Parathyroid adenoma (tissue), 2 donors: Measurements from ENCODE around the gene CEACAM1.
"Not testable (repeated sequence)": the region's sequence is repeated elsewhere in the genome, so short reads cannot be mapped to it uniquely, and the experiment has no call there.

Experiments used
- H2AFZ ChIP-seq: fragments of 300-600 bp; sonication (generic); one replicate; pipeline ENCODE4 v1.7.0; 2017; ENCODE audit warnings: antibody characterized with exemption, mild to moderate bottlenecking
- H3K27ac ChIP-seq: fragments of 300-600 bp; sonication (generic); one replicate; pipeline ENCODE4 v1.7.0; 2017
- H3K27me3 ChIP-seq: fragments of 300-600 bp; sonication (generic); one replicate; pipeline ENCODE4 v1.7.0; 2017; ENCODE audit warnings: low read length; ENCODE audit not compliant: control insufficient read depth, insufficient read depth
- H3K36me3 ChIP-seq: fragments of 300-600 bp; sonication (generic); one replicate; pipeline ENCODE4 v1.7.0; 2017; ENCODE audit warnings: low read length; ENCODE audit not compliant: control insufficient read depth, insufficient read depth
- H3K4me1 ChIP-seq: fragments of 300-600 bp; sonication (generic); one replicate; pipeline ENCODE4 v1.7.0; 2017; ENCODE audit warnings: control low read depth
- H3K4me2 ChIP-seq: fragments of 300-600 bp; sonication (generic); one replicate; pipeline ENCODE4 v1.7.0; 2017; ENCODE audit warnings: low read length
- H3K4me3 ChIP-seq: fragments of 300-600 bp; sonication (generic); one replicate; pipeline ENCODE4 v1.7.0; 2017; ENCODE audit warnings: low read depth, low read length
- H3K79me2 ChIP-seq: fragments of 300-600 bp; sonication (generic); one replicate; pipeline ENCODE4 v1.7.0; 2017; ENCODE audit warnings: control low read depth
- H3K9ac ChIP-seq: fragments of 300-600 bp; sonication (generic); one replicate; pipeline ENCODE4 v1.7.0; 2017; ENCODE audit warnings: mild to moderate bottlenecking
- H3K9me3 ChIP-seq: fragments of 300-600 bp; sonication (generic); one replicate; pipeline ENCODE4 v1.7.0; 2017; ENCODE audit warnings: low read length; ENCODE audit not compliant: control insufficient read depth
- CTCF ChIP-seq: fragments of 300-600 bp; sonication (generic); IDR thresholded peaks from one replicate; pipeline ENCODE4 v1.7.0; 2017; ENCODE audit warnings: antibody characterized with exemption, mild to moderate bottlenecking
- donor health status: primary hyperparathyroidism.

The CEACAM1 gene

GRCh38 chr19:42554046-42554575 lies 25.8 kb upstream of the CEACAM1 start:
- H3K9me3 ChIP-seq: no peaks in the 10 kb centered on the region
- H3K4me2 ChIP-seq: no peak overlapping the region

GRCh38 chr19:42553292-42554045 lies 25.2 kb upstream of the CEACAM1 start:
- Histone ChIP-seq H3K9me3 (no peaks in the 10 kb centered on the region), H3K27me3 (no peaks in the 10 kb centered on the region), H3K4me2 (no peak overlapping the region), H3K36me3 (no peaks in the 10 kb centered on the region), H3K4me3 (no peak overlapping the region), H2AFZ (no peak overlapping the region), H3K79me2 (no peaks in the 10 kb centered on the region), H3K4me1 (no peaks in the 10 kb centered on the region), H3K27ac (no peak overlapping the region), H3K9ac (no peak overlapping the region)
- no peak for TF ChIP-seq CTCF

More at GRCh38 chr19:42554046-42554575, 25.8 kb upstream of the CEACAM1 start:
- TF ChIP-seq CTCF: no peak
- Histone ChIP-seq H3K79me2 (no peaks in the 10 kb centered on the region), H3K27me3 (no peaks in the 10 kb centered on the region), H3K27ac (no peak overlapping the region), H3K36me3 (no peaks in the 10 kb centered on the region), H3K4me3 (no peak overlapping the region), H2AFZ (no peak overlapping the region), H3K9ac (no peak overlapping the region), H3K4me1 (no peaks in the 10 kb centered on the region)

- Histone ChIP-seq H3K9me3 (no peaks in the 10 kb centered on the region), H3K27ac (no peak overlapping the region), H3K79me2 (no peaks in the 10 kb centered on the region), H3K4me3 (no peak overlapping the region), H3K4me1 (no peaks in the 10 kb centered on the region), H2AFZ (no peak overlapping the region), H3K36me3 (no peaks in the 10 kb centered on the region), H3K9ac (no peak overlapping the region), H3K27me3 (no peaks in the 10 kb centered on the region), H3K4me2 (no peak overlapping the region)
- TF ChIP-seq CTCF: no peak
These were observed 24.1 kb upstream of the CEACAM1 start for GRCh38 chr19:42552086-42553065.

- not testable (repeated sequence) for H2AFZ ChIP-seq, H3K4me2 ChIP-seq, H3K36me3 ChIP-seq, H3K27me3 ChIP-seq, H3K27ac ChIP-seq, H3K9me3 ChIP-seq, H3K4me1 ChIP-seq, H3K4me3 ChIP-seq, H3K9ac ChIP-seq, H3K79me2 ChIP-seq
These were observed 22.2 kb upstream of the CEACAM1 start for GRCh38 chr19:42550521-42550920.

- H3K27me3 ChIP-seq, H3K27ac ChIP-seq, H3K4me1 ChIP-seq, H3K36me3 ChIP-seq, H3K4me3 ChIP-seq, H3K9me3 ChIP-seq, H3K4me2 ChIP-seq, H3K79me2 ChIP-seq, H3K9ac ChIP-seq, H2AFZ ChIP-seq: not testable (repeated sequence)
These were observed 20.8 kb upstream of the CEACAM1 start for GRCh38 chr19:42549067-42549466.
